GM21526 (cell line): ENCODE measurements around the gene TXK.

Experiments used
- ATAC-seq: cut with Tn5 transposase; IDR thresholded peaks from one replicate; pipeline ENCODE4 v1.9.1; 2021; ENCODE audit warnings: moderate library complexity; ENCODE audit not compliant: unreplicated experiment, low FRiP score

Gene TXK

DNA sequence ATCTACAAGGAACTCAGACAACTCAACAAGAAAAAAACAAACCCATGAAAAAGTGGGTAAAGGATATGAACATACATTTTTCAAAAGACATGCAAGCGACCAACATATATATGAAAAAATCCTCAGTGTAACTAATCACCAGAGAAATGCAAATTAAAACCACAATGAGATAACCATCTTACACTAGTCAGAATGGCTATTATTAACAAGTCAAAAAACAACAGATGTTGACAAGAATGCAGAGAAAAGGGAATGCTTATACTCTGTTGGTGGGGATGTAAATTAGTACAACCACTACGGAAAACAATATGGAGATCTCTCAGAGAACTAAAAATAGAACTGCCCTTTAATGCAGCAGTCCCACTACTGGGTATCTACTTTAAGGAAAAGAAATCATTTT, 105.4 kb downstream of the TXK start:
- ATAC-seq = peak; percentile 55

DNA sequence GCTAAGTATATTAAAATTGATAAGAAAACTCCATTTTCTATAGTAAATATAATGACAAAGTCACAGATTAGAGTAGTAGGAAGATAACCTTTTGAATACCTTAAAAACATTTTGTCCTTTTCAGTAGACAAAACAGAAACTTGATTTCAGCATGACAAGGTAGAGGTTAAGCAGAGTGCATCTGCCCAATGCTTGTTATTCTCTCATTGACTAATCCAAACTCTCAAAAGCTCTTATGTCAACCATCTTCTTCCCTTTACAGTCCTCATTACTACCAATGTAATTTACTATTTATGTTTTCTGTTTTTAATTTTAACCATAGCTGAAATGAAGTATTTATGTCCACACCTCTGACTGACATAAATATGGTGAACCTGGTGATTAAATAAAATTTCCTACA, 106.4 kb downstream of the TXK start:
- ATAC-seq = peak; percentile 68

DNA sequence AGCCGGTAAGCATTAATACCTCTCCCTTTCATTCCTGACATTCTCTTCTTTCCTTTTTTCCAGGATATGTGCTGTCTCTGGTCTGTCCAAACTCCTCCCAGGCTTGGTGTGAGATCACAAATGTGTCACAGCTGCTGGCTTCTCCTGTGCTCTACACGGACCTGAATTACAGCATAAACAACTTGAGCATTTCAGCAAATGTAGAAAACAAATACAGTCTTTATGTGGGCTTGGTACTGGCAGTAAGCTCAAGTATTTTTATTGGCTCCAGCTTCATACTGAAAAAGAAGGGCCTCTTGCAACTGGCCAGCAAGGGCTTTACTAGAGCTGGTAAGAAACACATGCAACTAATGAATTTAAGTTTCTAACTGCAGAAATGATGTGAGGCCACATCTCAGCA, 109.0 kb downstream of the TXK start:
- ATAC-seq = no peak

DNA sequence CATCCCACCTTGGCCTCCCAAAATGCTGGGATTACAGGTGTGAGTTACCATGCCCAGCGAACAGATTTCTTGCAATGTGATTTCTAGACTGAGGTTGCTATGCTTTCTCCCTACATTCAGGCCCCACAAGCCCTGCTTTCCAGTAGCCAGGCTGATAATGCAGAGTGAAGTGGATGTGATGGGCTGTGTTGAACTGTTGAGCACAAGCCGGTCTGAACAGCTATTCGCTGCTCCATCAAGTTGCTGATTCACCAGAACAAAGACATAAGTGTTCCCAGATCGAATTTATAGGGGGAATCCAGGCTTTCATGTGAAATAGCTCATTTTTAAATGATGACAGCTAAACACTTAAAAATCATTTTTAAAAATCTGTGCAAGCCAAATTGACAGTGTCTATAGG, 109.5 kb downstream of the TXK start:
- ATAC-seq = no peak

DNA sequence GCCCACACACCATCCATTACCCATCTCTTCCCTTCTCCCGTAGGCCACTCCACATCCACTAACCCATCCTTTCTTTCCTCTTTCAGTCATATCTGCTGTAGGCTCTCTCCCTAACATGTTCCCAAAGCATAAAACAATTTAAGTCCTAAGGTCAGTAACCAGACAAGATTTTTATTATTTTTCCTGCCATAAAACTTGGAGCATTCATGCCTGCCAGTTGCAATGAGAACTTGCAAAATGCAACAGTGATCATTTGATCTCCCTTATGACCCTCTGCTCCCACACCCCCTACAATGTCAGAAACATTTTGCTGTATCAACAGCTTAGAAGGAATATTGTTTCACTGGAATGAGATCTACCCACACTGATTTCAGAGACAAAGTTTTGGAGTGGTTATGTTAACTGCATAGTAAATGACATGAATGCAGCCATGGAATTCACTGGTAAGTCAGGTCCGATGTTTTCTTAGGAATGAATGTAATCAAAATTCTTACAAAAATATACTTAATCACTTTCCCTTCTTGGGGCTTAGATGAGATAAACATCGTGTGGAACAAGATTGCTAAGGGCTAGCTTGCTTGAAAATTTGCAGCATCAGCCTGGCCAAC, 111.8 kb downstream of the TXK start:
- ATAC-seq = no peak

DNA sequence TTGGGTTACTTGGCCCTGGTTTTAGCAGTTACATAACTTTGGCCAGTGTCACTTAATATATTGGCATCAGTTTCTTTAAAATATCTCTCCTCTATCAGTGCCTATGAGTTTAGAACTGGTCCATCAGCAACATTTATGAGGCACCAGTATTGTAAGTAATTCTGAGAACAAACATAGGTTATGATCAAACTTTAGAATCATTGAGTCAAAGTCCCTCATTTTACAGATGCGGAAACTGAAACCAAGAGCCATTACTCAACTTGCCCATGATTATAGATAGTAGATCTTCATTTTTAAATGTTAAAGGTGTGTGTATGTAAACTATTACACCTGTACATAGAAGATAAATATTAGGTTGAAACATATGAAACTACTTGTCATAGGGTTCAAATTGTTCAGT, 113.0 kb downstream of the TXK start:
- no peak for ATAC-seq

DNA sequence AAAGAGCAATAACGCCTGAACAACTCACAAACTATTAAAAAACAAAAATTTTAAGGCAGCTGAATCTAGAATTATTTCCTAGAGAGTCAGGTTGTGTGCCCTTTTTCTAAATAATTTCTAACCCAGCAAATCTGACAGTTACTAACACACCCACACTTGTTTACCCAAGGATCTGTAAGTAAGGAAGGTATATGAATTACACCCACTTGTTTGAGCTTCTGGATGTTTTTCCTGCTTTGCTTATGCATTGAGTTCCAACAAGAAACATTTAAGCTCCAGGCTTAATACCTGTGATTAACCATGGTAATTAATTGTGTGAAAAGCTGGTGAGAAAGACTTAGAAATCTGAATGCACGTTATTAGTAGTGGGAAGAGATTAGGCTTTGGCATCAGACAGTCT, 115.9 kb downstream of the TXK start:
- ATAC-seq = no peak

DNA sequence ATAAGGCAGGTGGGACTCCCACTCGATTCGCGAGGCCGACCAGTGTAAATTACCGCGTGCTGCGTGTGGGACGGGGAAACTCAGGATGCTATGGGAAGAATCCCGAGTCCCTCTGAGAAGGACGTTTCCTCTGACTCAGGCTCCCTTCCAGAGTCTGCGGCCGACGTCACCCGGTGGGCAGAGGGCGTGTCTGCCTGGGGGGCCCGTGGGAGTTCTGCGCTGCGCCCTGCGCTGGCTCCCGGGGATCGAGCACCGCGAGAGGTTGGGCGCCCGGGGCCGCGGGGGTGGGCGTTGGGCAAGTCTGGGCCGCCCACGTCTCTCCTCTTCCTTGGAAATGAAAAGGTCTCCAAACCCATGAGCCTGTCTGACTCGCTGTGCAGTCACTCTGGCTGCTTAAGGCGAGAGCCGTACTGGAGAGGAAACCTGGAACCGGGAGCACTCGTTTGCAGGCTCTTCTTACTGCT, 116.9 kb downstream of the TXK start:
- no peak for ATAC-seq
